Non-pigmented ciliary epithelial cell (primary cell): Measurements from ENCODE around the gene KRTAP10-12.

Experiments used
- DNase-seq: peaks from one replicate; pipeline ENCODE4 v3.0.0-alpha.2; 2010; ENCODE audit warnings: low read depth

KRTAP10-12 gene

DNA sequence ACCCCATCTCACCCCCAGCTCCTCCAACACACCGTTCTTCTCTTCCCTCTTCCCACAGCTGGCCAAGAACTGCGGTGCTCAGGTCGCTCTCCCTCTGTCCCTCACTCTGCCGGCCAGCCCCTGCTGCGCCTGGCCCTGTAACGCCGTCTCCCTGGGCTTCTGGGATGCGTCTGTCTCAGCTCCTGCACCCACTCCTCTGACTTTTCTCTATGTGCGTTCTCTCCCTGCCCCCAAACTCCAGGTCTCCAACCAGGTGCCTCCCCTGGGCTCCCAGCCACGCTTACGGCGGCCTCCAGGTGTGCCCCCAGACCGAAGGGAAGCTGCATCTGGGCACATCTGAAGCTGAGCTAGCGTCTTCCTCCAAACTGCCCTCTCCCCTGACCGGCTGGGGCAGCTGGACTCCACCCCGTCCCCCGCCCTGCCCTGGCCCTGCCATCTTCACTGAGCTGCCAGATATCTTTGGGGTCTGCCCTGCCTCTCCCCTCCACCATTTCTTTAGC lies 2.6 kb downstream of the KRTAP10-12 start:
- no peak for DNase-seq

DNA sequence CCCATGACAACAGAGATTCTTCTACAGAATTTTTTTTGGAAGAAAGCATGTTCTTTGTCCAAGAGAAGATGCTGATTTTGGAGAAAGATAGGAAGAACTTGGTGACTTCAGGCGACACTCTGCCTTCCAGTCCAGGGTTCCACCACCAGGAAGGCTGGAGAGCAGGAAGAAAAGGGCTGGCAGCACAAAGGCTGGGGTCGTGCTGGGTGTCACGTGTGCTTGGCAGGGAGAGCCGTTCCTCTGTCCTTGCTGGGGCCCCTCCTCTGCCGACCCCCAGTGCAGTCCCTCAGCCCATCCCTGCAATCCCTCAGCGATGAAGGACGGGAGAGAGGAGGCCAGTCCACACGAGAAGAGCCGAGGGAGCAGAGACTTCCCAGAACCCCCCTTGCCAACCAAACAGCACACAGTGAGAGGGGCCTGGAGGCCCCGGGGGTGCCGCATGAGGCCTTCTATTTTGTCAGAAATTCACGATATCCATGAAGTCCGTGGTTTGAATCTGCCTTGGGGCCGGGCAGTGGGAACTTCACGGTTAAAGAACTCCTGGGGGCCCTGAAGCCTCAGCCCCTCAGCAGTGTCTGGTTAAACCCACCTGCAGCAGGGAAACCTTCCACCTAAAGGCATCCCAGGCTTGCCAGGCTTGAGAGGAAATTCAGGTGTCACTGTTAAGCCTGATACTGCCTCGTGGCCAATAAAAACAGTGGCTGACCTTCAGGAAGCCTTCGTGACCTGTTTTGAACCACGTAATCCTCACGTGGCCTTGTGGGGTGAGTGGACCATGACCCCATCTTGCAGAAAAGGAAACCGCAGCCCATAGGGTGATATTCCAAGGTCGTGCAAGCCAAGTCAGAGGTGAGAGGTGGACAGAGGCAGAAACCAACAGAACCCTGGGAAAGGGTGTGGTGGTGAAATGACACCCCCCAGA lies 3.4 kb downstream of the KRTAP10-12 start:
- no peak for DNase-seq

DNA sequence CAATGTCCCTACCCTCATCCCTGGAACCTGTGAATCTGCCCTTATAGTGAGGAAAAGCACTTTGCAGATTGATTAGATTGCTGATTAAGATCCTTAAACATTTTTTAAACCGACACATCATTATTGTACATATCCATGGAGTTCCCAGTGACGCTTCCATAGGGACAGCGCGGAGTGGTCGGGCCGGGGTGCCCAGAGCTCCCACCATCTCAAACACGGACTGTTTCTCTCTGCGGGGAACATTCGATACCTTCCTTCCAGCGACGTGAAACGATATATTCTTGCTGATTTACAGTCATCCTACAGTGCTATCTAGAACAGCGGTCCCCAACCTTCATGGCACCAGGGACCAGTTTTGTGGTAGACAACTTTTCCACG lies 4.0 kb downstream of the KRTAP10-12 start:
- no peak for DNase-seq

DNA sequence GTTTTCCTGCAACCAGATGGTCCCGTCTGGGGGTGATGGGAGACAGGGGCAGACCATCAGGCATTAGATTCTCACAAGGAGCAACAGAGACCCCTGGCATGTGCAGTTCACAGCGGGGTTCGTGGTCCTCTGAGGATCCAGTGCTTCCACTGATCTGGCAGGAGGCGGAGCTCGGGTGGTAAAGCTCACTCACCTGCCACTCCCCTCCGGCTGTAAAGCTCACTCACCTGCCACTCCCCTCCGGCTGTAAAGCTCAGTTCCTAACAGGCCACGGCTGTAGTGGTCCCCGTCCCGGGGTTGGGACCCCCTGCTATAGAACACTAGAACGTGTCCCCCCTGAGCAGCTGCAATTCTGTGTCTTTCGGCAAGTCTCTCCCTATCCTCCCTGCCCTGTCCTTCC lies 4.6 kb downstream of the KRTAP10-12 start:
- no peak for DNase-seq

DNA sequence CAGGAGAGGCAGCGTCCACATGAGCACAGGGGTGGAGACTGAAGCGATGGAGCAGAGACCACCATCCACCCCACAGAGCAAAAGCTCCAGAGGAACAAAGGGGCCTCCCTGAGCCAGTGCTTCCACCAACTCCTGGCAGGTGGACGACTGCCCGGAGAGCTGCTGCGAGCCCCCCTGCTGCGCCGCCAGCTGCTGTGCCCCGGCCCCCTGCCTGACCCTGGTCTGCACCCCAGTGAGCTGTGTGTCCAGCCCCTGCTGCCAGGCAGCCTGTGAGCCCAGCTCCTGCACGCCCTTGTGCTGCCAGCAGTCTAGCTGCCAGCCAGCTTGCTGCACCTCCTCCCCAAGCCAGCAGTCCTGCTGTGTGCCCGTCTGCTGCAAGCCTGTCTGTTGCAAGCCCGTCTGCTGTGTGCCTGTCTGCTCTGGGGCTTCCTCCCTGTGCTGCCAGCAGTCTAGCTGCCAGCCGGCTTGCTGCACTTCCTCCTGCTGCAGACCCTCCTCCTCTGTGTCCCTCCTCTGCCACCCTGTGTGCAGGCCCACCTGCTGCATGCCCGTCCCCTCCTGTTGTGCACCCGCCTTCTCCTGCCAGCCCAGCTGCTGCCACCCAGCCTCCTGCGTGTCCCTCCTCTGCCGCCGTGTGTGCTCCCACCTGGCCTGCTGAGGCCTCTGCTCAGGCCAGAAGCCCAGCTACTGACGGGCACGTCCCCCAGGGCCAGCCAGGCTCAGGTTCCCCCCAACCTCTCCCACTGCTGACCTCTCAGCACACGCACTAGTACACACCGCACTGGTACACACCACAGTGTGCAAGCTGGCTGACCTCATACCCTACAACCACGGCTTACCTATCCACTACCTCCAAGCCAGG lies 5.4 kb downstream of the KRTAP10-12 start:
- DNase-seq: no peak

DNA sequence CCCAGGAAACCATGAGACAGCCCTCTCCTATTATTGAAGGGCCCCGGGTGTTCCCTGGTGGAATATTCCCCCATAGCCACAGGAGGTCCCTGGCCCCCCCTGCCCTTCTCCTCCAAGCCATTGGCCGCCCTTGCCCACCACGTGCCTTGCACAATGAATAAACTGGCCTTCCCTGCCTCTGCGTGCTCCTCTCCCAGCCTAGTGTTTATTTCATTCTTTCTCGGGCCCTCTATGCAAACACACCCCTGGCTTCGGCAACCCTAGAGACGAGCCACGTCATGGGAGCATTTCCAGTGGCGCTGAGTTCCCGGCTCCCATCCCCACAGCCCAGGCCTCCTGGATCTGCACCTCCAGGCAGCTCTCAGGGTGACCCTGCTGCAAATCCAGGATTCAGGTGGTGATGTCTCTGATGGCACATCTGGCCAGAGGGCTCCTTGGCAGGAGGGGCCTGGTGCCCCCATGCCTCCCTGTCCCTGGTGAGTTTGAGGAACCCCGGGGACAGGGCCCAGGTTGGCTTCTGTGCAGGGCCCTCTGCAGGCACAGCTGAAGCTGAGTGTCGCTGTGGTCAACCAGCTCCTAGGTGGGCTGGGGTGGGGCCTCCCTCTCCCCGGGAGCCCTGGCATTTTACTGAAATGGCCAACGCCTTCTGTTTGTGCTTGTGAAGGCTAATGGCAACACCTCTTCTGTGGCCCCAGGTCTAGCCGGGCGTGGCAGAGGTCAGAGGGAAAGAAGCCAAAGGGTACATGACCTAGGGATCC lies 6.2 kb downstream of the KRTAP10-12 start:
- DNase-seq: no peak

DNA sequence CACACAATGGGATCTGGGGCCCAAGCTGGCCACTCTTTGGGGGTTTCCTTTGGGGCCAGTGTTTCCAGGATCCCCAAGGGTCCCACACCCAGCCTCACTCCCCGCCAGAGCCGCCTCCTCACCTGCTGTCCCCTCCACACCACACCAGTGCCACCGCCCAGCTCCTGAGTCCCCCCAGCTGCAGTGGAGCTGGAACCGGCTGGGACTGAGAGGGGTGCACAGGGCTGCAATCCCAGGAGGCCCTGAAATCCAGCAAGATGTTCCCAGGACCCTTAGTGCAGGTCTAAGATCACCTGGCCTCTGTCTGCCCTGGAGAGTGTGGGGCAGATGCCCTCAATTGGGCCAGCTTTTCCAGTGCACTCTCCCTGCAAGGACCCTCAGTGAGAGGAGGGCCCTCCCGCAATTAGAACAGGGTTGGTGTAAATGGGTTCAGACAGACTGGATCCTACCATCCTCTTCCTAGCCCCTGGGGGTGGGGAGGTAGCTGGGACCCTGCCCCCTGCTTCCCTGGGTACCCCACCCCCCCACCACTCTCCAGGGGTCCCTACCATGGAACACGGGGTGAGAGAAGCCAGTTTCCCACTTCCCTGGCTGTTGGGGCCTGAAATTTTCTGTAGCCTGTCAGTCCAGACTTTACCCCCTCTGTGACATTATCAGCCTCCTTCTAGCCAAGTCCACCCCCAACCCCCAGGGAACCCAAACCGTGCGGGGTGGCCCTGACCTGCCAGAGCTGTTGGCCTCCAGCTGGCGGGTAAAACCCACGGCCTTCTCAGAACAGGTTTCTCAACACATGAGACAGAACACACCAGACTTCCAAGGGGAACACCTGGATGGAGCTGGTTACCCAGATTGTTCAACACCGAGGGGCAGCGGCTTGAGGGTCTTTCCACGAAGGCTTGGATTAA lies 7.0 kb downstream of the KRTAP10-12 start:
- no peak for DNase-seq

DNA sequence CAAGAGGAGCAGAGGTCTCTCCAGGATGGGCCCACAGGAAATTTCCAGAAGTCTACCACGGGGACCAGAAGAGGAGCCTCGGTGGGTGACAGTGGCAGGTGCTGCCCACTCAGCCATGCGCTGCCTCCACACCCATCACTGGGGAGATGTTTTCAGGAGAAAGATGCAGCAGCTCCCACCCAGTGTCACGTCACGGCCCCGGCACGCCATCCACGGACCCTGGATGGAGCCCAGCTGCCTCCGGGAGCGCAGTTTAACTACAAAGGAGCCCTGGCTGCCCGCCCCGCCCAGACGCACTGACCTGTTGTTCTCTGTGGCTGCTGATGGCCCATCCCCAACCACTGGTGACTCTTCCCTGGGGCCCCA lies 7.6 kb downstream of the KRTAP10-12 start:
- no peak for DNase-seq

DNA sequence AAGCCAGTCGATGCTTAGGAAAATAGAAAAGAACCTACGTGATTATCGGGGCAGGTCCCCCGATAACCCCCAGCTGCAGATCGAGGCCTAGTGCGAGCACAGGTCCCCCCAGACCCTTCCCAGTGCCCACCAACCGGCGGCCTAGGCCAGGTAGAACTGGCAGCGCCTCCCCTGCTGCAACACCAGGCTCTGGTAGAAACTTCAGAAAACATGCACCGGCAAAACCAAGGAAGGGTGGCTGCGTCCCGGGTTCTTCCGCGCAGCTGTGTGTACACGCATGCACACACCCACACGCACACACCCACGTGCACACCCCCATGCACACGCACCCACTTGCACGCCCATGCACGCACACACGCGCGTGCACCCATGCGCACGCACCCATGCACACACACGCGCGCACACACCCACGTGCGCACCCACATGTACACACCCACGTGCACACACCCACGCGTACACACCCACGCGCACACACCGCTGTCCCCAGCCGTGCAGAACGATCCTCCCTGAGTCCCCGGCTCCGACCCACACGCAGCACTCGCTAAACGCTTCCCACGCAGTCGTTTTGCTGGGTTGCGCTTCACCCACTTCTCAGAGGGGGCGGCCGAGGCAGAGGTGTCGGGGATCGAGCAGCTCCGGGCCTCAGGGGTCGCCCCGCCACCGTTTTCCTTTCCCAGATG lies 9.2 kb downstream of the KRTAP10-12 start:
- no peak for DNase-seq

DNA sequence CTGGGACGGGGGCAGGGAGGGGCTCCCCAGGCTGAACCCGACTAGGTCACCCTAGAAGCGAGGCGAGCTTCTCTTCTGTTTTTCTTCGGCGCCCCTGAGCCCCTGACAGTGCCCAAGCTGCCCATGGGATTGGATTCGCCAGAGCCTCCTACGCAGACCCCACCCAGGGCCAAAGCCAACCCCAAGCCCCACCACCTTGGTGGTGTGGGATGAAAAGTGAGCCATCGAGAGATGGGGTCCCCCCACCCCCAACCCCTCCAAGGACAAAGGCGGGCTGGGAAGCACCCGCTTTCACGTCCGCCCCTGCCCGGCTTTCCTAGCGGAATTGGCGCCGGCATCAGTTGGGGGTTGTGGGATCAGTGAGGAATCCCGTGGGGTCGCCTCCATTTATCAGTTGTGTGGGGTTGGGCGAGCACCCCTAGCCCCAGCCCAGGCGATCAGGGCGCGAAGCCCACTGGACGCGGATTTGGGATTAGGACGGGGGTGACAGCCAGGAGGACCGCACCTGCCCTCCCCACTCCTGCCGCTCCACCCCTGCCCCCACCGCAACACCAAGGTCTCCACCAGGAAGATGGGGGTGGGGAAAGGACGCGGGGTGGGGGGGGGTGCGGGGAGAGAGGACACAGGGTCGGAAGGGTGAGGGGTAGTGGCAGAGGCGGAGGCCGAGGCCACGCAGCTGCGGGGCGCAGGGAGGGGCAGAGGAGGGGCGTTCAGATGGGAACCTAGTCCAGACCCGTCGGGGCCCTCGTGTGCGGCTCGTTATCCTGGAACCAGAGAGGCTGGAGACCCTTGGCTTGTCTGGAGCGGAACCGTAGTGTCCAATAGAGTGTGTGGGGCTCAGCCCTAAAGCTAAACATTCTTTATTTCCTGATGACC lies 10.0 kb downstream of the KRTAP10-12 start:
- no peak for DNase-seq

DNA sequence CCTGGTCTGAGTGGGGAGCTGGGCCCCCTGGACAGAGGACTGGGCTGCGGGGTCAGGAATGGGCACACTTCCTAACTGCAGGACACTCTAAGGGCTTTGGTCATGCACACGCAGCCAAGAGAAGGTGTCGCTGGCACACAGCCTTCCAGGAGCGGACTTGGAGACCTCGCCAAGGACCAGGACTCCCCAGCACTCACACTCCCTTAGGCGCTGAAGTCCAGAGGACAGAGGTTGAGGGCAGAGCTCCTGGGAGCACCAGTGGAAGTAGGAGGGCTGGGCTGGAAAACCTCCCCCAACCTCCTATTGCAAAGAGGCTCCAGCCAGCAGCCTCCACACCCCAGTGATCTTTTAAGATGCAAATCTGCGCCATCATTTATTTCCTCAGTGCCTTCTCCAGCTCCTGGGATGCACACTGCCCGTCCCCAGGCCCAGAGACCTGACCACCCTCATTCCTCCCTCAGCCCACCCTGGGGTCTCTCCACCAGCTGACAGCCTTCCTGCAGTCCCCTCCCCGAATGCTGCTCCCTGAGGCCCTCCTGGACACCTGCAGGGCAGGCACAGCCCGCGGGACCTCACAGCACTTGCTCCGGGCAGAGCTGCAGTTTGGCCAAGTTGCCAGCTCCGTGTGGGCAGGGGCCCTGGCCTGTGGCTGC lies 11.4 kb downstream of the KRTAP10-12 start:
- DNase-seq: no peak

DNA sequence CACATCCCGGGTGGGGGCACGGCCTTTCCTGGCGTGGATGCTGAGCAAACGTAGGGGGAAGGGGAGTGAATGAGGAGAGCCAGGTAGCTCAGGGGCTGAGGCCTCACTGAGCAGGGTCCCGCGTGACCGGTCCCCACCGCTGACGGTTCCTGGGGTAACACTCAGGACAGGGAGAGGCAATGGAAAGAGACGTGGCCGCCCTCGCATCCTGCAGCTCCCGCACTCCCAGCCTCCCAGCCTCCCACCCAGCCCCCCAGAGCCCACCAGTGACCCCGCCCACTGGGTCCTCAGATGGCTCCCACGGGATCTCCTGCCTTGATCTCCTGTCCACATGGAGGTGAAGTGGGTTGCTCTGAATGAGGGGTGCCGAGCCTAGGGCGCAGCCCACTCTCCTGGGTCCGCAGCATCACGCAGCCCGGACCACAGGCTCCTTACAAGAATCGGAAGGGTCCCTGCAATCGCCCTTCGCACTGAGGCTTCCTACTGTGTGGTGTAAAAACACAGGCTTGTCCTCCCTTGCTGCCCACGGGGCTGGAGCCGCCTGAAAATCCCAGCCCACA lies 12.0 kb downstream of the KRTAP10-12 start:
- DNase-seq: no peak

DNA sequence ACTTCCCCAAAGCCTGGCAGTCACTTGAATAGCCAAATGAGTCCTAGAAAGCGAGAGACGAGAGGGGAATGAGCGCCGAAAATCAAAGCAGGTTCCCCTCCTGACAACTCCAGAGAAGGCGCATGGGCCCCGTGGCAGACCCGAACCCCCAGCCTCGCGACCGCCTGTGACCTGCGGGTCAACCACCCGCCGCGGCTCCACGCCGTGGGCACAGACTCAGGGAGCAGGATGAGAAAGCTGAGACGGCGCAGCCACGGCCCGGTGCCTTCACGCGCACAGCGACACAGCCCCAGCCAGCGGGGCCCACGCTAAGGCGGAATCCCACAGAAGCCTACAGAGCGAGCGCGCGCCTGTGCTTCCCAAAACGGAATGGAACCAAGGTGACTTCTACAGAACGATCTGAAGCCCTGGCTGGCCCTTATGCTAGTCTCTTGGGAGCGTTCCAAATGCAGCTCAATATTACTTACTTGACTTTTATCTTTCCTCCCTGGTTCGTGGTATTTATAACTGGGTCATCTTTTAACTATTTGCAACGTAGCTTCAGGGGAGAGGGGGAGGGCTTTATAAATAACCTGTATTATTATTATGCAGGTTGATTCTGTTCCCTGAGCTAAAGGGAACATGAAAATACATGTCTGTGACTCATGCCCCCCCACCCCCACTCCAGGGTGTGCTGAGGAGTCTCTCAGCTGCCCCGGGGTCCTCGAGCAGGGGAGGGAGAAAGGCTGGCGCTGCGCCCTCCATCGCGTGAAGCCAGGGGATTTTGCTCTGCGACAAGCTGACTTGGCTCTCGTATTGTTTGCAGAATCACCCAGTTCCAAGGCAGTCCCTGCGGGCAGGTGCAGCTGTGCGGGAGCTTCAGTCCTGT lies 12.7 kb downstream of the KRTAP10-12 start:
- DNase-seq: peak; percentile 4

DNA sequence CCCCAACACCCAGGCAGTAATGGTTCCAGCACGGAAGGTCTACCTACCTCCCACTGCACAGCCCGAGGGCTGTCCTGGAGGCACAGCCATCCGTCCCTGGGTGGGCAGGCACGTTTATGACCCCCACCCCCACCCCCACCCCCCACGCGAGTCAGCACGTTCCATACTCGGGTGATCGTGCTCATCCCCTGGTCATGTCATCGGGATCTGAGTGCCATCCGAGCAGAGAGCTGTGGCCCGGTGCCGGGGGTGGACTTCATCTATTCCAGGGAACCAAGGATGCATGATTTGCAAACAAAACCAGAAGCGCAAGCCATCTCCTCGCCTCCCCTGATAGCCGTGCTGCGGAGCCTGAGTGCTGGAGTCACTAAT lies 13.3 kb downstream of the KRTAP10-12 start:
- DNase-seq: no peak

DNA sequence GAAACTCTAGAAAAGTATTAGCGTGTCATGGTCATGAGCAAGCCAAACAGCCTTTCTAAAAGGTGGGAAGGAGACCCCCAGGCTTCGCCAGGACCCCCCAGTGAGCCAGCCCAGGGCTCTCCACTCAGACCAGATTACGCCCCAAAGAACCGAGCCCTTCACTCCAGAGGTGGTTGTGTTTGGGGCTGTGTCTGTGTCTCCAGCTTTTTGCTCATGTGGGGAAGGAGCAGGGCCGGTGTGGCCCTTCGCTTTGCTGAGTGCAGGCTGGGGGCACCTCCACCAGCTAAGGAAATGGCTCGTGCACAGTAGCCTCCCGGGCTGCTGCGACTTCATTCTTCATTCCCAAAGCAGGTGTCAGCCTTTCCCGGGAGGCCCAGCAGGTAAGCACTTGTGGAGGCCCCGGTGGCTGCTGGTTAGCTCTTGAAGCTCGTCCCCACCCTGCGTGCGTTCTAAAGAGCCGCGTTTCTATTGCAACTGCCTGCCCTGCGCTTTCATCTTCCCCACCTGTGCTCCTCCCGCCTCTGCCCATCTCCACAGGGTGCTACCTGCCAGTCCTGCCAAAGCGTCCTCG lies 13.9 kb downstream of the KRTAP10-12 start:
- no peak for DNase-seq

DNA sequence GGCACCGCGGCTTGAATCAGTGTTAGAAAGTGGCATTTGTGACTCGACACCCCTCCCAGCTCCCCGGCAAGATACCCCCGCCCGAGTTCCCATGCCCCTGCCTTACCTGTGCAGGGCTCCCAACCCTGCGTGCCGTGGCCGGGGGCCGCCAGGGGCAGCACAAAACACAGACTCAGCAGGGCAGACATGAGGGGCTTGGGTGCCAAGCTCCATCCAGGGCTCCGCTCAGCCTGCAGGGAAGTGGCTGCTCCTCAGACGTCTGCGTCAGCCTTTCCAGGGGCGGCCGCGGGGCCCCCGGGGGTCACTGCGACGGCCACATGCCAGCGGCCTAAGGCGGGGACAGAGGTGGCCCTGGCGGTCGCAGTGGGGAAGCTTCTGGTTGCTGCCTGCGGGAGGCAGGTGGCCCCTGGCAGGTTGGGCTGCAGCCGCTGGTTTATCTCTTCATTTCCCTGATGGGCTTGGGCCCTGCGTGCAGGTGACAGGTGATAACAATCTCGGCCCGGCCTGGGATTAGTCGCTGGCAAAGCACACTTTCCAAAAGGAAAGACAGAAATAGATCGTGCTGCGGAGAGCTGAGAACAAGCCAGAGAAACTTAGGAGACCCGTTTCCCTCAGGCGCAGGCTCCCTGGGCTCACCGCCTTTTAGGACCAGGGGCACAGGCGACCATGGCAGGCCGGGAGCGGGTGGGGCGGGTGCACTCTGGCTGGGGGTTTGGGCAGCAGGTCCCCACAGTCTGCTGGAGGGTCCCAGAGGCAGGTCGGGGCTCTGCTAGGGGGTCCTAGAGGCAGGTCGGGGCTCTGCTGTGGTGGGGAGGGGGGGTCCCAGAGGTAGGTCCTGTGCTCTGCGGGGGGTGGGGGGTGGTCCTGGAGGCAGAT lies 14.6 kb downstream of the KRTAP10-12 start, which contains the start of gene TSPEAR:
TSPEAR (minus strand) TSS at position 246 of the 876 bp plus-strand sequence; CDS start at position 188, 58 bp downstream.
- DNase-seq: no peak
